IPS-11a (cell line): ENCODE data around the gene CDCA4.
"Not testable (repeated sequence)": the region's sequence is repeated elsewhere in the genome, so short reads cannot be mapped to it uniquely, and the experiment has no call there.

Experiments
- H3K4me3 ChIP-seq: one replicate; pipeline ENCODE4 v1.5.1; 2013; ENCODE audit warnings: low read depth, low read length, control low read depth

Gene CDCA4

GRCh38 chr14:105039458-105040205, 18.7 kb upstream of the CDCA4 start:
- H3K4me3 ChIP-seq: no peak overlapping the region

DNA sequence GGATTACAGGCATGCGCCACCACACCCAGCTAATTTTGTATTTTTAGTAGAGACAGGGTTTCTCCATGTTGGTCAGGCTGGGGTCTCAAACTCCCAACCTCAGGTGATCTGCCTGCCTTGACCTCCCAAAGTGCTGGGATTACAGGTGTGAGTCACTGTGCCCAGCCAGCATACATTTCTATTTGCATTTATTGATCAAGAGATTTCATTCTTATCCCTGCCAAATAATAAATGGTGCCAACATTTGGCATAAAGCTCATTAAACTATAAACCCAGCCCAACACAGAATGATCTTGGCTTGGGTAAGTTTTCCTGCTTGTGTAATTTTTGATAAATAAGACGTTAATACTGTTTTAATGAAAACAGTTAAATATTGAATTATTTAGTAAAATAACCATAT, 14.7 kb upstream of the CDCA4 start:
- not testable (repeated sequence) for H3K4me3 ChIP-seq

DNA sequence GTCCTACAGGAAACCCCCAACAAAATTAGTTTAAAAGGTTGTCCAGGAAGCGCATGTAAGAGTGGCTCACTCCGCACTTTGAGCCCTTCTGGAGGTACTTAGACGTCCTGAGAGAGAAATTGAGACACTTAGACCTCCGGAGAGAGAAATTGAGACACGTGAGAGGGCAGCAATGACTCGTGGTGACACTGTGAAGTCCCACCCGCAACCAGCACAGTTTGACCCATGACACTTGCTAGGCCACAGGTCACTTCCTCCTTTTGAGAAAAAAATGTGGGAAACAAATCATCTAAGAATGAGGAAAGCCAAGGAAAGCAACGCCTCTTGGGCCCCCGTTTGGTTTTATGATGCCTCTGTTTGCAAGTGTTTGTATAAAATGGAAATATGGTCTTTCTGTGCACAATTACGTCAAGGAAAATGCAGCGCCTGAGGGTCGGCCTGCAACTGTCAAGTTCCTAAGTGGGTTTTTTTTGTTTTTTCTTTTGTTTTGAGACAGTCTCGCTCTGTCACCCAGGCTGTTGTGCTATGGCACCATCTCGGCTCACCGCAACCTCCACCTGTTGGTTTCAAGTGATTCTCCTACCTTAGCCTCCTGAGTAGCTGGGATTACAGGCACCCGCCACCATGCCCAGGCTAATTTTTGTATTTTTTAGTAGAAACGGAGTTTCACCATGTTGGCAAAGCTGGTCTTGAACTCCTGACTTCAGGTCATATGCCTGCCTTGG, 13.6 kb upstream of the CDCA4 start:
- no peak overlapping the region for H3K4me3 ChIP-seq

GRCh38 chr14:105033412-105033900, 12.6 kb upstream of the CDCA4 start:
- peak overlapping the region; percentile 24 for H3K4me3 ChIP-seq

DNA sequence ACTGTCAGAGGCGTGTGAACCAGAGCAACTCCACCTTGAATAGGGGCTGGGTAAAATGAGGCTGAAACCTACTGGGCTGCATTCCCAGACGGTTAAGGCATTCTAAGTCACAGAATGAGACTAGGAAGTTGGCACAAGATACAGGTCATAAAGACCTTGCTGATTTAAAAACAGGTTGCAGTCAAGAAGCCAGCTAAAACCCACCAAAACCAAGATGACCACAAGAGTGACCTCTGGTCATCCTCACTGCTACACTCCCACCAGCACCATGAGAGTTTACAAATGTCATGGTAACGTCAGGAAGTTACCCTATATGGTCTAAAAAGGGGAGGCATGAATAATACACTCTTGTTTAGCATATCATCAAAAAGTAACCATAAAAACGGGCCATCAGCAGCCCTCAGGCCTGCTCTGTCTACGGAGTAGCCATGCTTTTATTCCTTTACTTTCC, 11.6 kb upstream of the CDCA4 start:
- H3K4me3 ChIP-seq: not testable (repeated sequence)

GRCh38 chr14:105030836-105031396, 10.0 kb upstream of the CDCA4 start:
- no peak overlapping the region for H3K4me3 ChIP-seq

DNA sequence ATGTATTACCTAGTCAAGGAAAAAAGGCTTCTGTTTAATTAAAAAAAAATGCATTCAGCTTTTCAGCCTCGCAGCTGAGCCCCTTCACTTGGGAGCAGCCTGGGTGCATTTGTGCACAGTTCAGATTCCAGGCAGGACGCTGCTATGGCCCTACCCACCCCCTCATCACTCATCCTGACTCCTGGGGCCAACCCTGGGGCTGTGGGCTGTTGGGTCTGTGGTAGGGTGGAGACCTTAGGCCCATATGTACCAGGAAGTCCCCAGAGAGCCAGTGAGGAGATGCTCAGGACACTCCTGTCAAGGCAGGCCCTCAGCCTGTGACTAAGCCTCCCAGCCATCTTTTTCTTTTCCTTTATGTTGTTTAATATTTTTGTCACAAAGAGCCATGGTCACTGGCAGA, 9.3 kb upstream of the CDCA4 start:
- no peak overlapping the region for H3K4me3 ChIP-seq

DNA sequence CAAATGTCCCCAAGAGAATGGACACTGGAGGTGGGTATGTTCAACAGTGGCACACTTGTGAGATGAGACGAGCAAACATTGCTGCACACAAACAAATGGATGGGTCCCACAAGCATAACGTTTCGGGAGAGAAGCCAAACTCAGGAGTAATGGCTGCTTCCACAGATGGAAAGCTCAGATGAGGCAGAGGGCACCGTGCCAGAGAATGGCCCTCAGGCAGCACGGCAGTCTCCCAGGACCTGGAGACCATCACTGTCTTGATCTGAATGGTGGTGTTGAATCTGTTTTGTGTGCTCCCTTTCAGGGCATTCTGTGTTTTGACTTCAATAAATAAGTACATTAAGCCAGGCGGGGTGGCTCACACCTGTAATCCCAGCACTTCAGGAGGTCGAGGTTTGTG, 8.5 kb upstream of the CDCA4 start:
- no peak overlapping the region for H3K4me3 ChIP-seq

DNA sequence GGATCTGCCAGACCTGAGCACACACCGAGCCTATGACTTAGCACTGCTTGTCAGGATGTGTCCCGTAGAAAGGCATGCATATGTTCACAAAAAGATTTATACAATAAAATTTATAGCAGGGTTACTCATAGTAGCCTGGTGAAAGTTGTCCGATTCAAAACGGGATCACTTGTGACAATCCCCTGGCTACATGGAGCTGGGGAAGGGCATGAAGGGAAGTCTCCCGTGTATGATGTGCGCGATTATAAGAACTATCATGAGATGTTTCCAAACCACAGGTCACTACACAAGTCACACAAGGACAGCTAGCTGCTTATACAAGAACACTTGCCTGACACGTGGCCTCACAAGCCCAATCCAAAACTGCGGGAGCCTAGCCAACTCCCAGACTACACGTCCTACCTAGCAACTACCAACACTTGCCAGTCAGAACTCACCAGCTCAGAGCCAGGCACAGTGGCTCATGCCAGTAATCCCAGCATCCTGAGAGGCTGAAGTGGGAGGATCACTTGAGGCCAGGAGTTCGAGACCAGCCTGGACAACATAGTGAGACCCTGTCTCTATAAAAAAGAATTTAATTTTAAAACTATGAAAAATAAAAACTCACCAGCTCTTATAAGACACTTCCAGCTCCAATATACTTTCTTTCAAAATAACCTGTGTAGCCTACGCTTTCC, 7.5 kb upstream of the CDCA4 start:
- no peak overlapping the region for H3K4me3 ChIP-seq

DNA sequence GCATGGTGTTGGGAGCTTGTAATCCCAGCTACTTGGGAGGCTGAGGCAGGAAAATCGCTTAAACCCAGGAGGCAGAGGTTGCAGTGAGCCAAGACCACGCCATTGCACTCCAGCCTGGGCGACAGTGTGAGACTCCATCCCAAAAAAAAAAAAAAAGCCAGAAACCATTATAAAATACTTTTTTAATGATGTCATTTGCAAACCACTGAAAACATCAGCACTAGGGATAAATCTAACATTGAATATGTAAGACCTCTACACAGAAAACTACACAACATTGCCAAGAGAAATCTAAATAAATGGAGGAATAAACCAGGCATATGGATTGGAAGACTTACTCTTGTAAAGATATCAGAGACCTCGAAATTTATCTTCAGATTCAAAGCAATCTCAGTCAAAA, 6.8 kb upstream of the CDCA4 start:
- H3K4me3 ChIP-seq: not testable (repeated sequence)

GRCh38 chr14:105026802-105027563, 6.1 kb upstream of the CDCA4 start:
- no peak overlapping the region for H3K4me3 ChIP-seq

DNA sequence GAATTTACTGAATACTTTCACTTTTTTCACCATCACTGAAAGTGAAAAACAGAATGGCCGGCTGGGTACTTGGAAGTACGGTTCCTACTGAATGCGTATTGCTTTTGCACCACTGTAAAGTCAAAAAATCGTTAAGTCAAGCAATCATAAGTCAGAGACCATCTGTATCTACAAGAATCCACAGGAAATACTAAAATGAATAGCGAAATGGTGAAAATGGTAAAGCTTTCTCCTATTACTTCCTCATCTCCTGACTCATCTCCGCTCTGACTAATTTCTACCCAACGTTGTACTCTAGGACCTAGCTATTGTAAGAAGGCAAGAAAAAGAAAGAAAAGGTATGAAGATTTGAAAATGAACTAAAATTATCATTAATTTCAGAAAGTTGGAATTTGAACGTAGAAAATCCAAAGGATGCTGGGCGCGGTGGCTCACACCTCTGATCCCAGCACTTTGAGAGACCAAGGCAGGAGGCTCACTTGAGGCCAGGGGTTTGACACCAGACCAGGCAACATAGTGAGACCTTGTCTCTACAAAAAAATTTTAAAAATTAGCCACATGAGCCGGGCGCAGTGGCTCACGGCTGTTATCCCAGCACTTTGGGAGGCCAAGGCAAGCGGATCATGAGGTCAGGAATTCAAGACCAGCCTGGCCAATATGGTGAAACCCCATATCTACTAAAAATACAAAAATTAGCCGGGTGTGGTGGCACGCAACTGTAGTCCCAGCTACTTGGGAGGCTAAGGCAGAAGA, 5.3 kb upstream of the CDCA4 start:
- H3K4me3 ChIP-seq: no peak overlapping the region

GRCh38 chr14:105025429-105025828, 4.5 kb upstream of the CDCA4 start:
- H3K4me3 ChIP-seq: no peak overlapping the region

DNA sequence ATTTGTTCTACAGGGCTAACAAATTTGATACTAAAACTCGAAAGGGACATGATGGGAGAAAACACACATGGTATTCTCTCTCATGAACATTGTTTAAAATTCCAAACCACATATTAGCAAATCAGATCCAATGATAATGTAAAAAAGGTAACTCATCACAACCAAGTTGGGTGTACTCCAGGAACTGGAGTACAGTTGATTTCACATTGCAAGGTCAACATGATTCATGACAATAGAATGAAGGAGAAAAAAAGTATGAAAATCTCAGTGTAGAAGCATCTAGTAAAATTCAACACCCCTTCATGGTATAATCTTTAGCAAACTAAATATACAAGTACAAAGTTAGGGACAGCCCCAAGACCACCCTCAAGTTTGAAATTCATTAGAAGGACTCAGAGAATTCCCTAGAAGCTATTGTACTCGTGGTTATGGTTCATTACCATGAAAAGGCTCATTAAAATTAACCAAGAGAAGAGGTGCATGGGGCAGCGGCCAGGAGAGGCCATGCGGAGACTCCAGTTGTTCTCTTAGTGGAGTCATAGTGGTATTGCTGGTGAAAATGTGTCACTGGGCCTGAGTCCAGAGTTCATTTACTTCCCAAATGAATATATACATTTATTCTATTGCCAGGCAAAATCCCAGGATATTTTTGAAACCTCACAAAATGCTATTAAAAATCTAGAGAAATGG, 3.1 kb upstream of the CDCA4 start:
- no peak overlapping the region for H3K4me3 ChIP-seq

DNA sequence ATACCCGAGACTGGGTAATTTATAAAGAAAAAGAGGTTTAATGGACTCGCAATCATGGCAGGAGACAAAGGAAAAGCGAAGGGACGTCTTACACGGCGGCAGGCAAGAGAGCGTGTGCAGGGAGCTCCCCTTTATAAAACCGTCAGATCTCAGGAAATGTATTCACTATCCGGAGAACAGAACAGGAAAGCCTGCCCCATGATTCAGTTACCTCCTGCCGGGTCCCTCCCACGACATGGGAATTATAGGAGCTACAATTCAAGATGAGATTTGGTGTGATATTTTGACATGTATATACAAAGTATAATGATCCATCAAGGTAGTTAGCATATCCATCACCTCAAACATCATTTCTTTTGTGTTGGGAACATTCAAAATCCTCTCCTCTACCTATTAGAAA, 2.3 kb upstream of the CDCA4 start:
- no peak overlapping the region for H3K4me3 ChIP-seq

DNA sequence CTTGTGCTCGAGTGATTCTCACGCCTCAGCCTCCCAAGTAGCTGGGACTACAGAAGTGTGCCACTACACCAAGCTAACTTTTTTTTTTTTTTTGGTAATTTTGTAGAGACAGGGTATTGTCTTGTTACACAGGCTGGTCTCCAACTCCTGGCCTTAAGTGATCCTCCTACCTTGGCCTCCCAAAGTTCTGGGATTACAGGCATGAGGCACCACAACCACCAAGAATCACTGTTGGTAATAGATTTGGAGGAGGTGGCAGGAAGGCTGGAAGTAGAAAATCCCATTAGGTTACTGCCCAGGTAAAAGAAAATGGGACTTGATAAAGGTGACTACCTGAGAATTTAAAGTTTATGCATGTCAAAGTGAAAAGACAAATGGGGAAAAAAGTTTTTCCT, 1.4 kb upstream of the CDCA4 start:
- H3K4me3 ChIP-seq: peak overlapping the region; percentile 80

- H3K4me3 ChIP-seq: peak overlapping the region; percentile 80
Measured at GRCh38 chr14:105021656-105022275, 883 bp upstream of the CDCA4 start.

- H3K4me3 ChIP-seq: peak overlapping the region; percentile 84
Measured at GRCh38 chr14:105019861-105020814, 745 bp downstream of the CDCA4 start.
